ENCODE data around the gene LIN9.

The LIN9 gene

GRCh38 chr1:226320930-226321329 lies 12.0 kb upstream of the LIN9 start:
- peak; percentile 44 for DNase-seq (ENCODE audit: low spot score)

GRCh38 chr1:226318471-226318870 lies 9.5 kb upstream of the LIN9 start:
- no peak for DNase-seq (ENCODE audit: low spot score)

GRCh38 chr1:226314055-226314454 lies 5.1 kb upstream of the LIN9 start:
- no peak for DNase-seq (ENCODE audit: low spot score)

DNA sequence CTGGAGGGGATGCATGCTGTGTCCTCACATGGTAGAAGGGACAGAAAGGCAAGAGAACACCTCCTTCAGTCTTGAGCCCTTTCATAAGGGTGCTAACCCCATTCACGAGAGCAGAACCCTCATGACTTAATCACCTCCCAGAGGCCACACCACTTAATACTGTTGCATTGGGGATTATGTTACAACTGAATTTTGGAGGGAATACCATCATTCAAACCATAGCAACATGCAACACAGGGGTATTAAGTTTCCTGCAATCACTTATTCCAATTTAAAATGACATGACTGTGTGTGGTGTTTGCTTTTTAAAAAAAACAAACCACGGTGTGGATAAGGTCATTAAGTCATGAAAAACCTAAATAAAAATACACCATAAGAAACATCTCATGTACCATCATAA lies 3.1 kb upstream of the LIN9 start:
- no peak for DNase-seq (ENCODE audit: low spot score)

- no peak for DNase-seq (ENCODE audit: low spot score)
Observed at GRCh38 chr1:226311376-226311775, 2.4 kb upstream of the LIN9 start.

DNA sequence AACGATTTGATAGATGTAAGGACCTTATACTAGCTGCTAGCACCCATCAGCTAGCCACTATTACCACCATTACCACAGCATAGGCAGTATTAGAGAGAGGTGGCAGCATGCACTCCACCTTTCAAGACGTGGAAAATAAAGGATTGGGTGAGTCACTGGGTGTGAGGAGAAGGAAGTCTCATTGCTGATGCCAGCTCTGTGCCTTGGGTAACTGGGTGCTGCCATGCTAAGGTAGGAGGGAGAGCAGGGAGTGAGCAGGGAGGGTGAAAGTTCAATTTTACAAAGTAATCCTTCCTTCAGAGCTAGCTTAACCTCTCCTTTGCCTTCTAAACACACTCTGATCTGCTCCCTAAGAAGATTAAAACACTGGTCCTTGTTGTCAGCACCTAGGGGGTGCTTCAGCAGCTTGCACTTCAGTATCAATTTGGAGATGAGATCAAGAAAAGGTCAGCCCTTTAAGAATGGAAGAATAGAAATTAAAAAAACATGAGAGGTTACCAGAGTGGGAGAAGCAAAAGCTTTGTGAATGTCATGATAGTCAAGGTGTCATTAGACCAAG lies 1.8 kb upstream of the LIN9 start:
- no peak for DNase-seq (ENCODE audit: low spot score)

DNA sequence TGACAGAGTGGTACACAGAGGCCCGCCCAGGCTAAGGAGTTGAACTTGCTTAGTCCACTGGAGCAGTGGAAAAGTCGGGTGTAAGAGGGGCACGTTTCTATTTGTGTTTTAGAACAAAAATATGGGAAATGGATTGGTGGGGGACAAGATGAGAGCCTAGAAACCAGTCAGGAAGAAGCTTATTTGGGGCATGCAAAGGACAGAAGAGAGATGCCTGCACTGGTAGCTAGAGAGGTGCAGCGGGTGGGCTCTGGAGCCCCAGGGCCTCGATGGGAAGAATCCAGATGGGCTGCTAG lies 1.2 kb upstream of the LIN9 start:
- no peak for DNase-seq (ENCODE audit: low spot score)

GRCh38 chr1:226309398-226310244 lies 657 bp upstream of the LIN9 start:
- DNase-seq (ENCODE audit: low spot score) = peak; percentile 31

GRCh38 chr1:226308166-226308722 lies 720 bp downstream of the LIN9 start:
- peak; percentile 45 for DNase-seq (ENCODE audit: low spot score)

GRCh38 chr1:226306425-226306824 lies 2.5 kb downstream of the LIN9 start:
- no peak for DNase-seq (ENCODE audit: low spot score)

GRCh38 chr1:226305184-226305583 lies 3.8 kb downstream of the LIN9 start:
- DNase-seq (ENCODE audit: low spot score) = no peak

- DNase-seq (ENCODE audit: low spot score) = no peak
Observed at GRCh38 chr1:226304291-226304955, 4.5 kb downstream of the LIN9 start.

DNA sequence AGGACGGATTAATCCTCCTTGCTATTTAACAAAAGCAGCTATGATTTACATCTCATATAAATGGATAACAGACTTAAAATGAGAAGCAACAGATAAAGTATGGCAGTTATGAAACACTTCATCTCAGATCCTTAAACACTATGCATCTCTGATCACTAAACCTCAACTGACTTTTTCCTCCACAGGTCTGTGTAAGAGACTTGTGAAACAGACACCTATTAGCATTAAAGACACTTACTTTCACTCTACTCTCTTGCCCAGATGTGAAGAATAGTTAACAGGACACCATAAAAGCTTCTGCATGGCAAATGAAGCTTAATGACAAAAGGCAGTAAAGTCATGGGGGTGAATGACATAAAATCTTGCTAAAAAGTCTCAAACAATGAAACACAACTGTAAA lies 6.2 kb downstream of the LIN9 start:
- no peak for DNase-seq (ENCODE audit: low spot score)

GRCh38 chr1:226296911-226297310 lies 12.1 kb downstream of the LIN9 start:
- no peak for DNase-seq (ENCODE audit: low spot score)

DNA sequence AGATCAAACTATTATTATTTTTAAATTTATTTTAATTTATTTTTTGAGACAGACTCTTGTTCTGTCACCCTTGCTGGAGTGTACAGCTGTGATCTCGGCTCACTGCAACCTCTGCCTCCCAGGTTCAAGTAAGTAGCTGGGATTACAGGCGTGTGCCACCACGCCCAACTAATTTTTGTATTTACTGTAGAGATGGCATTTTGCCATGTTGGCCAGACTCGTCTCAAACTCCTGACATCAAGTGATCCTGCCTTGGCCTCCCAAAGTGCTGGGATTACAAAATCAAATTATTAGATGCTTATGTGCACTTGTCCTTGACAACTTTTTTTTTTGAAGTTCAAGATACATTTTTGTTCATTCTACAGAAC lies 15.4 kb downstream of the LIN9 start:
- no peak for DNase-seq (ENCODE audit: low spot score)

DNA sequence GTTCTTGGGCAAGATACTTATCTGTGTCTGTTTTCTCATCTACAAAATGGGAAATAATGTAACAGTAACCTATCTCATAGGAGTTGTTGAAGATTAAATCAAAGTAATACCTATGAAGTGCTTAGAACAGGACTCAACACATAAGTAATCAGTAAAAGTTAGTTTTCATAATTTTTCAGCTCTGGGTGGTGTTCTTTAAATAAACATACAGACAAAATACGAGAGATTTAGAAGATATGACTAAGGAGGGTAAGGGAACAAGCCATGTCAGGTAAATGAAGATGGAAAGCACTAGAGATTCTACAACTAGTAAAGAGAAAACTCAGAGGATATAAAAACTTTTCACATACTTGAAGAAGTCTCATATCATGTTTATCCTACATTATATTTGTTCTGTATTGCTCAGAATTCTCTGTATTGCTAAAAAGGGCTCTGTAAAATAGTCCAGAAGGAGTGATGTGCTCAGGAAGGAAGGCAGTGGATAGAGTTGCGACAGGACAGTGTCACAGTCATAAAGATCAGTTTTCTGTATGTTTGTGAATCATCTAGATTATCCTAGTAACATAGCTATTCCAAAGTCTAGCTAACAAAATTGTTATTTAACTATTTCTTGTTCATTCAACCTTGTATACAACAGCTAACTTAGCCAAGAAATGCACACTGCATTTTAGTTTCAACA lies 16.0 kb downstream of the LIN9 start:
- no peak for DNase-seq (ENCODE audit: low spot score)

DNA sequence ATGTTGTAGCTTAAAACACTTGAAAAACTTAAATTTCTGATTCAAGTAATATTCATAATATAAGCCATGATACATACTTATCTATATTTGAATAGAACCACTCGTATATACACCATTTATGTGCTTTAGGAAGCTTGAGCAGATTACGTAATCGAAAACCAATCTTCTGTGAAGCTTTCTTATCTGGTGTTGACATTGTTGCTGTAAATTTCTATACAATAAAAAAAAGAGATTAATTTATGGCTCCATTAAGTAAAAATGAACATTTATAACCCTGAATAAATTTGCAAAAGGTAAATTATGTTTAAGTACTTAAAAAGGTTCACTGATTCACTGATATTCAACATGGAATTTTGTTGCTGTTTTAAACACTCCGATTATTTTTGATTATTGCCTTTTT lies 21.4 kb downstream of the LIN9 start:
- no peak for DNase-seq (ENCODE audit: low spot score)

- no peak for DNase-seq (ENCODE audit: low spot score)
Observed at GRCh38 chr1:226281058-226281457, 27.9 kb downstream of the LIN9 start.

DNA sequence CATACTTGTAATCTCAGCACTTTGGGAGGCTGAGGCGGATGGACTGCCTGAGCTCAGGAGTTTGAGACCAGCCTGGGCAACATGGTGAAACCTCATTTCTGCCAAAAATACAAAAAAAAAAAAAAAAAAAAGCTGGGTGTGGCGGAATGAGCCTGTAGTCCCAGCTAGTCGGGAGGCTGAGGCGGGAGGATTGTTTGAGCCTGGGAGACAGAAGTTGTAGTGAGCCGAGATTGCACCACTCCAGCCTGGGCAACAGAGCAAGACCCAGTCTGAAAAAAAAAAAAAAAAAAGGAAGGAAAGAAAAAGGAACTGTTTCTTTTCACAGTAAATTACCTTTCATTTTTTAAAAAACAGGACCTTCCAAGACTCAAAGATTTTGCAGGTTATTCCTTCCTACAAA lies 29.5 kb downstream of the LIN9 start:
- DNase-seq (ENCODE audit: low spot score) = no peak

DNA sequence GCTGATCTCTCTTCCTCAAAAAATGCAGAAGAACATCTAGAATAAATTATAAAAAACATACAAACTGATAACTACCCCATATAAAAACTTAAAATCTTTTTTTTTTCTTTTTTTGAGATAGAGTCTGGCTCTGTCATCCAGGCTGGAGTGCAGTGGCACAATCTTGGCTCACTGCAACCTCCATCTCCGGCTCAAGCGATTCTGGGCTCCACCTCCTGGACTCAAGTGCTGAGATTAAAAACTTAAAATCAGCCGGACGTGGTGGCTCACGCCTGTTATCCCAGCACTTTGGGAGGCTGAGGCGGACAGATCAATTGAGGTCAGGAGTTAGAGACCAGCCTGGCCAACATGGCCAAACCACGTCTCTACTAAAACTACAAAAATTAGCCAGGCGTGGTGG lies 31.1 kb downstream of the LIN9 start:
- DNase-seq (ENCODE audit: low spot score) = no peak

GRCh38 chr1:226276987-226277386 lies 32.0 kb downstream of the LIN9 start:
- DNase-seq (ENCODE audit: low spot score) = no peak

DNA sequence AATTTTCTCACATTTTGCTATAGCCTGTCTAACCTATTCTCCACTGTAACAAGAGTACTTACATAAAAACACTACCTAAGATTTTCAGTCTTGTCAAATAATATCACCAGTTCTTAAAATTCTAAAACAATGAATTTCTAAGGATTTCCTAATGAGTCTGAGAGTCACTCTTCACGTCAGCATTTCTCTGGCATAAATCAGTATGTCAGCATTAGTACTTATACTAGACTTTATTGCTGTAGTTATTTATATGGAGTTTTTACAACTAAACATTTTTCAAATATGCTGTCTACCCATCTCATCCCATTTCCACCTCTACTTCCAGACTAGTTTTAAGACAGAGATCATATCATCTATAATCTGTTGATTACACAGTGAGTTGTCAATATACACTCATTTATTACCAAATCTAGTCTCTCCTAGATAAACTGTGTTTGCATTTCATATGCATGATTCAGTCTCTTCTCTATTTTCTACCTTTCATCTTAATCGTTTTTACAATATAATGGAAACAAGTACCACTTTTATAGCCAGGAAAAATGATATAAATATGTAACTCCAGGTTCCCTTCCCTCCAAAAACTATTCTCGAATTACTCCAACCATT lies 32.8 kb downstream of the LIN9 start:
- DNase-seq (ENCODE audit: low spot score) = no peak

Measured in NAMALWA (cell line).